Breast epithelium (tissue), 4 donors: Measurements from ENCODE around the gene LDB1. TPM values are rescaled to one million over a fixed set of nuclear protein-coding genes. Genes with fewer than 3 reads are reported as not detected.

ENCODE experiments used
- DNase-seq, 2 donors: peaks; one replicate each; pipeline ENCODE4 v3.0.0-alpha.2; 2019; ENCODE audit warnings: low spot score in 2 of 2
- H3K27ac ChIP-seq, 2 donors: fragments of 200-600 bp; sonication (generic) in 1 of 2; one replicate each; pipeline ENCODE4 v1.5.1; 2016 to 2019; ENCODE audit warnings: mild to moderate bottlenecking in 1 of 2
- H3K27me3 ChIP-seq, 2 donors: fragments of 200-600 bp; sonication (generic) in 1 of 2; one replicate each; pipeline versions ENCODE4 v1.5.1 to v1.6.0; 2017 to 2019; ENCODE audit warnings: control low read depth in 1 of 2, mild to moderate bottlenecking in 1 of 2
- H3K36me3 ChIP-seq: fragments of 200-600 bp; one replicate; pipeline ENCODE4 v1.5.1; 2019
- H3K4me1 ChIP-seq, 2 donors: fragments of 200-600 bp; sonication (generic); one replicate each; pipeline ENCODE4 v1.5.1; 2016 to 2019; ENCODE audit warnings: control low read depth in 1 of 2
- H3K4me3 ChIP-seq, 3 donors: fragments of 200-600 bp; sonication (generic); 1 replicate in 2 of 3; 2 replicates in 1 of 3; pipeline ENCODE4 v1.5.1; 2016 to 2019; ENCODE audit warnings: mild to moderate bottlenecking in 3 of 3, moderate library complexity in 2 of 3
- H3K9me3 ChIP-seq, 2 donors: fragments of 200-600 bp; sonication (generic) in 1 of 2; one replicate each; pipeline ENCODE4 v1.5.1; 2016 to 2019; ENCODE audit warnings: control low read depth in 1 of 2
- POLR2A ChIP-seq: fragments of 450-650 bp; IDR thresholded peaks from one replicate; pipeline ENCODE4 v1.6.1; 2016; ENCODE audit warnings: antibody characterized with exemption, mild to moderate bottlenecking, moderate library complexity
- POLR2AphosphoS5 ChIP-seq, 3 donors: sonication (generic); formaldehyde crosslinking; IDR thresholded peaks; one replicate each; pipeline ENCODE4 v1.6.1; 2017; ENCODE audit warnings: antibody characterized with exemption in 3 of 3
- intact Hi-C: fragments of 100-400 bp; cut with DNase I; formaldehyde crosslinking; loops from one replicate; pipeline ENCODE4 v1.15.1; 2023; ENCODE audit warnings: low total_unique reads
- total RNA-seq, 3 donors: library from RNA; depleted of rRNA; stranded (reverse); fragments of >200 nt; gene quantifications; one replicate each; pipeline ENCODE4 v1.1.0, GENCODE V29; 2016
- TF ChIP-seq, protein P1 (sequence below), 3 donors: fragments of 450-650 bp; IDR thresholded peaks; one replicate each; pipeline ENCODE4 v1.5.1; 2016 to 2017; ENCODE audit warnings: antibody characterized with exemption in 3 of 3, mild to moderate bottlenecking in 3 of 3, moderate library complexity in 3 of 3

LDB1 gene, protein sequence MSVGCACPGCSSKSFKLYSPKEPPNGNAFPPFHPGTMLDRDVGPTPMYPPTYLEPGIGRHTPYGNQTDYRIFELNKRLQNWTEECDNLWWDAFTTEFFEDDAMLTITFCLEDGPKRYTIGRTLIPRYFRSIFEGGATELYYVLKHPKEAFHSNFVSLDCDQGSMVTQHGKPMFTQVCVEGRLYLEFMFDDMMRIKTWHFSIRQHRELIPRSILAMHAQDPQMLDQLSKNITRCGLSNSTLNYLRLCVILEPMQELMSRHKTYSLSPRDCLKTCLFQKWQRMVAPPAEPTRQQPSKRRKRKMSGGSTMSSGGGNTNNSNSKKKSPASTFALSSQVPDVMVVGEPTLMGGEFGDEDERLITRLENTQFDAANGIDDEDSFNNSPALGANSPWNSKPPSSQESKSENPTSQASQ
- total RNA-seq = 10 to 100 TPM; 29.6 to 53.6 (median 43.6) TPM

DNA sequence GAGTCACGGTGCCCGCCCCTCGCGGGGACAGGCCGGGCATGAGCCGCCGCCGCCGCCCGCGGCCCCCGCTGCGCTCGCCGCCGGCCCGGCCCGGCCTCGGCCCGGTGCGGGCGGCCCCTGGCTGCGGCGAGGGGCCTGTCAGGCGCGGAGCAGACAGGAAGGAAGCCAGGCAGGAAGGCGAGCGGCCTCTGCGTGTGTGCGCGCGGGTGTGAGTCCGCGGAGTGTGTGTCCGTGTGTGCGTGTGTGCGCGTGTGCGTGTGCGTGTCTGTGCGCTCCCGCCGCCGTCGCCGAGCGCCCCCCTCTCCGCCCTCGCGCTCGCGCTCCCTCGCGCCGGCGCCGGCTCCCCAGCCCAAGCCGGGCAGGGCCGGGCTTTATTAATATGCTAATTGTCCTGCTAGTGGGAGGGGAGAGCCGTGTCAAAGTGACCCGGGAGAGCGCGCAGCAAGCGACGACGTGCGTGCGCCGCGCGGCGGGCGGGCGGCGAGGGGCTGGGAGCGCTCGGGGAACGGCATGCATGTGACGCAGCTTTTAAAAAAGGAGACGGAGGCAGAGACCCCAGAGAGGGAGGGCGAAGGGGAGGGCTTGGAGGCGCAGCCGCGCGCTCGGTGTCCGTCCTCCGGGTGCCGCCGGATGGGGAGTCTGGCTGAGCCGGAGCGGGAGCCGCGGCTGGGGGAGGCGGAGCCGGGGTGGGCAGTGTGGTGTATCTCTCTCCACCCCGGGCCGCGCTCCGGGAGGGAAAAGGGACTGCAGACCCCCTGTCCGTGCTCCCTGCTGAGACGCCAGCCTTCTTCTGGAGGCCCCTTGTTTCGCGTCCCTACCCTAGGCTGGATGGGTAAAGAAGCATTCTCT lies at the start of gene LDB1:
Gene LDB1, minus strand, starts transcription at position 227 of the 849 bp plus-strand sequence. CDS start 258 bp downstream, outside the sequence.
- TF ChIP-seq POLR2A = peak; percentile 92
- TF ChIP-seq, protein P1, sequence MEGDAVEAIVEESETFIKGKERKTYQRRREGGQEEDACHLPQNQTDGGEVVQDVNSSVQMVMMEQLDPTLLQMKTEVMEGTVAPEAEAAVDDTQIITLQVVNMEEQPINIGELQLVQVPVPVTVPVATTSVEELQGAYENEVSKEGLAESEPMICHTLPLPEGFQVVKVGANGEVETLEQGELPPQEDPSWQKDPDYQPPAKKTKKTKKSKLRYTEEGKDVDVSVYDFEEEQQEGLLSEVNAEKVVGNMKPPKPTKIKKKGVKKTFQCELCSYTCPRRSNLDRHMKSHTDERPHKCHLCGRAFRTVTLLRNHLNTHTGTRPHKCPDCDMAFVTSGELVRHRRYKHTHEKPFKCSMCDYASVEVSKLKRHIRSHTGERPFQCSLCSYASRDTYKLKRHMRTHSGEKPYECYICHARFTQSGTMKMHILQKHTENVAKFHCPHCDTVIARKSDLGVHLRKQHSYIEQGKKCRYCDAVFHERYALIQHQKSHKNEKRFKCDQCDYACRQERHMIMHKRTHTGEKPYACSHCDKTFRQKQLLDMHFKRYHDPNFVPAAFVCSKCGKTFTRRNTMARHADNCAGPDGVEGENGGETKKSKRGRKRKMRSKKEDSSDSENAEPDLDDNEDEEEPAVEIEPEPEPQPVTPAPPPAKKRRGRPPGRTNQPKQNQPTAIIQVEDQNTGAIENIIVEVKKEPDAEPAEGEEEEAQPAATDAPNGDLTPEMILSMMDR (IDR thresholded peaks at IDR 0.05) = no peak
- peak; percentile 92 to 94 (median 92) for TF ChIP-seq POLR2AphosphoS5 (IDR thresholded peaks at IDR 0.05)
- H3K36me3 ChIP-seq = no peaks in the 10 kb centered on the region
- peak within 1 kb of the TSS; percentile 98 to 100 for H3K27ac ChIP-seq
- H3K4me1 ChIP-seq = peaks cover 19 to 37% of the 10 kb centered on the region in 2 donors
- H3K9me3 ChIP-seq = no peaks in the 10 kb centered on the region
- intact Hi-C loops = no loop called here
- DNase-seq = peak; percentile 70 to 76
- no peaks in the 10 kb centered on the region for H3K27me3 ChIP-seq
- peak within 1 kb of the TSS; percentile 80 to 96 (median 87) for H3K4me3 ChIP-seq

DNA sequence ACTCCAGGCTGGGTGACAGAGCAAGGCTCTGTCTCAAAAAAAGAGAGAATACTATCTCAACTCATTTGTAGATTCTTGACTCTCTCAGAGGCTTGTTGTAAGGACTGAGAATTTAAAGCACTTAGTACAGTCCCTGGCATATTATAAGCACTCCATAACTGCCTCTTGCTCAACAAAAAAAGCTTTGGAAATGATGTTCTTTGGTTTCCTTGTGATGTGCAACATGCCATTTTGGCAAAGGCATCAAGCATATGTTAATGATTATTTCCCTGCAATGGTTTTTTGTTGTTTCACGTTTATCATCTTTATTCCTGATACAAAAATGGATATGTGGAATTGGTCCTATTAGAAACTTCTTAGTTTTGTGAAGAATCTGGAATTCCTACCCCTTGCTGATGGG lies 47.7 kb upstream of the LDB1 start:
- intact Hi-C loops = no loop called here
- Histone ChIP-seq H3K9me3 (no peaks in the 10 kb centered on the region), H3K4me1 (no peaks in the 10 kb centered on the region), H3K4me3 (no peak overlapping the region), H3K36me3 (no peaks in the 10 kb centered on the region), H3K27ac (peak overlapping the region in 1 of 2 donors; percentile 12), H3K27me3 (no peaks in the 10 kb centered on the region)
- TF ChIP-seq POLR2A = no peak
- no peak for TF ChIP-seq POLR2AphosphoS5 (IDR thresholded peaks at IDR 0.05)
- DNase-seq = no peak

DNA sequence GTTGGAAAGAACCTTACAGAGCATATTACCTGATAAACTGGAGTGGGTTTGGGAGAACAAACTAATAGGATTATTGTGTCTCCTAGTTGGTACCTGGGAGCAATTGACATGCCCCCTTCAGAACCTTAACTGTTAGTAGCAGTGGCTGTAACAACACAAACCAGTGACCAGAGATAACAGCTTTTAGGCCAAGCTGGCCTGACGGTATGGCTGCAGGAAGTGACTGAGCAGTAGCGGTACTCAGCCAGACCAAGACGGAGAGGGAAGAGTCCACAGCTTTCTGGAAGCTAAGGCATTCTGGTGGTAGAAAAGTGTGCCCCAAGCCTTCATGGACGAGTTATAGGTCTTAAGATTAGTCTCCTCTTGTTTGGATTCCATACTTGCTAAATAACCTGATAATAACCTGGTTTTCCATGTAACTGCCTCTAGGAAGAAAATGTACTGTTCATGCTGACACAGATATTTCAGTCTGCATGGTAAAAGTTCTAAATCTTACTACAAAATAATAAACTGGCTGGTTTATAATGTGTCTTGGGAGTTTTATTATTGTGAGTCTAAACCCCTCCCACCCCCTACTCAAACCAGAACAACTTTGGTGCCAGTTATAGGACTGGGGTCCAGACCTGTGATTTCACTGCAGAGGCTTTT lies 43.3 kb upstream of the LDB1 start:
- Histone ChIP-seq H3K36me3 (peaks cover 19% of the 10 kb centered on the region), H3K4me1 (no peaks in the 10 kb centered on the region), H3K27ac (no peak overlapping the region), H3K27me3 (no peaks in the 10 kb centered on the region), H3K4me3 (no peak overlapping the region), H3K9me3 (no peaks in the 10 kb centered on the region)
- intact Hi-C loops = no loop called here
- TF ChIP-seq POLR2A = no peak
- TF ChIP-seq, protein P1 (IDR thresholded peaks at IDR 0.05) = no peak
- no peak for TF ChIP-seq POLR2AphosphoS5 (IDR thresholded peaks at IDR 0.05)
- DNase-seq = no peak

DNA sequence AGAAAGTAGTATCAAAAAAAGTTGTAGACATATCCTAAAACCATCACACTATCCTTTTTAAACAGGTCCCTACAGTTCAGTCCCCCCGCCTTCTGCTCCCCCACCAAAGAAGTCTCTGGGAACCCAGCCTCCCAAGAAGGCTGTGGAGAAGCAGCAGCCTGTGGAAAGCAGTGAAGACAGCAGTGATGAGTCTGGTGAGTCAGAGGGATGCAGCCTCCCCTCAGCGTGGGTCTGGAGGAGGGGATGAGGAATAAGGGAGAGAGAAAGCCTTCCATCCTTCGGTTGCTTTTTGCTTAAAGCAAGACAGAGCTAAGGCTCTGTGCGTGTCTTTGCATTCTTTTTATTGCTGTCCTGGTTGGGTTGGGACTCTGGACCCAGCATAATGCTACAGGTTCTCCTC lies 39.7 kb upstream of the LDB1 start:
- TF ChIP-seq, protein P1 (IDR thresholded peaks at IDR 0.05) = no peak
- no peak for TF ChIP-seq POLR2A
- H3K36me3 ChIP-seq = peaks cover 19% of the 10 kb centered on the region
- no peaks in the 10 kb centered on the region for H3K27me3 ChIP-seq
- intact Hi-C loops = loop anchor here (10.0 kb wide), 1 partner anchor 245 kb away; no protein-coding TSS in a partner anchor
- no peak overlapping the region for H3K4me3 ChIP-seq
- no peak overlapping the region for H3K27ac ChIP-seq
- DNase-seq = no peak
- no peaks in the 10 kb centered on the region for H3K9me3 ChIP-seq
- no peaks in the 10 kb centered on the region for H3K4me1 ChIP-seq

DNA sequence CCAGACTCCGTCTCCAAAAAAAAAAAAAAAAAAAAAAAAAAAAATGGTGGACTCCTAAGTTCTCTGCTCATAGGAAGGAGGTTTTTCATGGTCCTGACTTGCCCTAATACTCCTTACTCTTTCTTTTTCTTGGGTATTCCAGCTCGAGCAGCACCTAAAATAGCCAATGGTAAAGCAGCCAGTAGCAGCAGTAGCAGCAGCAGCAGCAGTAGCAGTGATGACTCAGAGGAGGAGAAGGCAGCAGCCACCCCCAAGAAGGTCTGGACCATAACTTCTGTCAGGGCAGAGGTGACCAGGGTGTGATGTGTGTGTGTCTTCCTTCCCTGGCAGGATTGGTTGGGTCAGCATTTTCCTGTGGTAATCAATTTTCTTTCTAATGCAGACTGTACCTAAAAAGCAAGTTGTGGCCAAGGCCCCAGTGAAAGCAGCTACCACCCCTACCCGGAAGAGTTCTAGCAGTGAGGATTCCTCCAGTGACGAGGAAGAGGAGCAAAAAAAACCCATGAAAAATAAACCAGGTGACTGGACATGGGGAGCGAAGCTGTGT lies 39.0 kb upstream of the LDB1 start:
- intact Hi-C loops = loop anchor here (10.0 kb wide), 1 partner anchor 246 kb away; no protein-coding TSS in a partner anchor
- Histone ChIP-seq H3K36me3 (peaks cover 19% of the 10 kb centered on the region), H3K27me3 (no peaks in the 10 kb centered on the region), H3K27ac (no peak overlapping the region), H3K9me3 (no peaks in the 10 kb centered on the region), H3K4me3 (no peak overlapping the region), H3K4me1 (no peaks in the 10 kb centered on the region)
- DNase-seq = no peak
- TF ChIP-seq POLR2A (no peak), POLR2AphosphoS5 (IDR thresholded peaks at IDR 0.05) (no peak)
- TF ChIP-seq, protein P1 (IDR thresholded peaks at IDR 0.05) = no peak
